ENCODE results near the gene PITPNM2. TPM values are rescaled to one million over a fixed set of nuclear protein-coding genes. Genes with fewer than 3 reads are reported as not detected.
A peak's percentile ranks its signal among the peaks of the same experiment; 100 is the strongest.

PITPNM2 gene
- total and polyA plus RNA-seq, 9 of the 15 experiments (the other 6 are each of a cell fraction or from before 2014, with no cell fraction given), result 0.03 to 10.8 (median 2.9) TPM

DNA sequence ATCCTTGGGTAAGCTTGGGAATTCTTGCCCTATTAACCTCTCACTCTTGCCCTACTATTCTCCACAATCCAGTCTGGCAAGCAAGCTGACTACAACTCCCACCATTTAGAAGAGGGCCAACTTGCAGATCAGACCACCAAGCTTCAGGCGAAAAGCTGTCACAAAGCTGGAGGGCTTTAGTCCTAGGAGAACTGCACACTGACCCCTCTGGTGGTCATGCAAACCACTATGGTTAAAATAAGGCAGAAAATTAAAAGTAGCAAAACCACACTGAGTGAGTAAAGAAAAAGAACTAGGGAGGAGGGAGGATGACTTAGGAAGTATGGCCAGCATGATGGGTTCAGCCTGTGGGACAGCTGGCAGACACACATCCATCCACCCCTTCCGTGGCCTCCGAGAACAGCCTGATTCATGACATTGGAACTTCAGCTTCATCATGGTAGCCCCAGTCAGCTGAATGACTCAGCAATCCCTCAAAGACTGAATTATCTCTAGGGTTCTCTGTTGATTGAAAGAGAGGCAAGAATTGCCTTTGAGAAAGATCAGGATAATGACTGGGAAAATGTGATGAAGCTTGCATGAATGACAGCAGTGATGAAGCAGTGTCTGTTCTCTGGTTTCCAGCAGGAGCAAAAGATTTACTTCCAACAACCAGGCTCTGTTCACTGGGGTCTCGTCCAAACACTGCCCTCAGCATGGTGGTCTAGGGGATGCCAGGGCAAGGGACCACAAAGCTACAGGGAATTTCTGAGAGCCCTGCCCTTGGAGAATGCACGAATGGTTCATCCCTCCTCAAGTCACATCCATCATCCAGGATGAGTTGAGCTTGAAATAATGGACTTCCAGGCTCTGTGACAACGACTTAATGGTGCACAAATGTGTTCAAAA, 24.4 kb downstream of the PITPNM2 start (continued):
- TF ChIP-seq ZNF12 (CRISPR knock-in tag; IDR thresholded peaks at IDR 0.05) (no peak), NELFE (IDR thresholded peaks at IDR 0.05; ENCODE audit: insufficient read depth, insufficient read length) (no peak), CREBBP (IDR thresholded peaks at IDR 0.05; ENCODE audit: low read depth, low read length) (no peak), MCM5 (IDR thresholded peaks at IDR 0.05; ENCODE audit: low read depth) (no peak), KDM5B (IDR thresholded peaks at IDR 0.05; ENCODE audit: insufficient replicate concordance, low read depth, low read length) (no peak), RBM17 (IDR thresholded peaks at IDR 0.05; ENCODE audit: borderline replicate concordance, low read depth, low read length) (no peak), ZNF583 (CRISPR knock-in tag; IDR thresholded peaks at IDR 0.05) (no peak), CCNT2 (IDR thresholded peaks at IDR 0.05; ENCODE audit: borderline replicate concordance, extremely low read depth, insufficient read length, low read depth, low read length) (peak; percentile 39), POU5F1 (IDR thresholded peaks at IDR 0.05; ENCODE audit: borderline replicate concordance, low read depth, low read length, partially characterized antibody) (no peak), NR4A1 (CRISPR knock-in tag; IDR thresholded peaks at IDR 0.05) (no peak), NR4A1 (tag; IDR thresholded peaks at IDR 0.05) (no peak)
- TF ChIP-seq, protein P1, sequence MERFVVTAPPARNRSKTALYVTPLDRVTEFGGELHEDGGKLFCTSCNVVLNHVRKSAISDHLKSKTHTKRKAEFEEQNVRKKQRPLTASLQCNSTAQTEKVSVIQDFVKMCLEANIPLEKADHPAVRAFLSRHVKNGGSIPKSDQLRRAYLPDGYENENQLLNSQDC (CRISPR knock-in tag; IDR thresholded peaks at IDR 0.05), result no peak
- TF ChIP-seq, protein P2, sequence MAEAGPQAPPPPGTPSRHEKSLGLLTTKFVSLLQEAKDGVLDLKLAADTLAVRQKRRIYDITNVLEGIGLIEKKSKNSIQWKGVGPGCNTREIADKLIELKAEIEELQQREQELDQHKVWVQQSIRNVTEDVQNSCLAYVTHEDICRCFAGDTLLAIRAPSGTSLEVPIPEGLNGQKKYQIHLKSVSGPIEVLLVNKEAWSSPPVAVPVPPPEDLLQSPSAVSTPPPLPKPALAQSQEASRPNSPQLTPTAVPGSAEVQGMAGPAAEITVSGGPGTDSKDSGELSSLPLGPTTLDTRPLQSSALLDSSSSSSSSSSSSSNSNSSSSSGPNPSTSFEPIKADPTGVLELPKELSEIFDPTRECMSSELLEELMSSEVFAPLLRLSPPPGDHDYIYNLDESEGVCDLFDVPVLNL (CRISPR knock-in tag; IDR thresholded peaks at IDR 0.05; ENCODE audit: low read depth), result no peak
- TF ChIP-seq, protein P3, sequence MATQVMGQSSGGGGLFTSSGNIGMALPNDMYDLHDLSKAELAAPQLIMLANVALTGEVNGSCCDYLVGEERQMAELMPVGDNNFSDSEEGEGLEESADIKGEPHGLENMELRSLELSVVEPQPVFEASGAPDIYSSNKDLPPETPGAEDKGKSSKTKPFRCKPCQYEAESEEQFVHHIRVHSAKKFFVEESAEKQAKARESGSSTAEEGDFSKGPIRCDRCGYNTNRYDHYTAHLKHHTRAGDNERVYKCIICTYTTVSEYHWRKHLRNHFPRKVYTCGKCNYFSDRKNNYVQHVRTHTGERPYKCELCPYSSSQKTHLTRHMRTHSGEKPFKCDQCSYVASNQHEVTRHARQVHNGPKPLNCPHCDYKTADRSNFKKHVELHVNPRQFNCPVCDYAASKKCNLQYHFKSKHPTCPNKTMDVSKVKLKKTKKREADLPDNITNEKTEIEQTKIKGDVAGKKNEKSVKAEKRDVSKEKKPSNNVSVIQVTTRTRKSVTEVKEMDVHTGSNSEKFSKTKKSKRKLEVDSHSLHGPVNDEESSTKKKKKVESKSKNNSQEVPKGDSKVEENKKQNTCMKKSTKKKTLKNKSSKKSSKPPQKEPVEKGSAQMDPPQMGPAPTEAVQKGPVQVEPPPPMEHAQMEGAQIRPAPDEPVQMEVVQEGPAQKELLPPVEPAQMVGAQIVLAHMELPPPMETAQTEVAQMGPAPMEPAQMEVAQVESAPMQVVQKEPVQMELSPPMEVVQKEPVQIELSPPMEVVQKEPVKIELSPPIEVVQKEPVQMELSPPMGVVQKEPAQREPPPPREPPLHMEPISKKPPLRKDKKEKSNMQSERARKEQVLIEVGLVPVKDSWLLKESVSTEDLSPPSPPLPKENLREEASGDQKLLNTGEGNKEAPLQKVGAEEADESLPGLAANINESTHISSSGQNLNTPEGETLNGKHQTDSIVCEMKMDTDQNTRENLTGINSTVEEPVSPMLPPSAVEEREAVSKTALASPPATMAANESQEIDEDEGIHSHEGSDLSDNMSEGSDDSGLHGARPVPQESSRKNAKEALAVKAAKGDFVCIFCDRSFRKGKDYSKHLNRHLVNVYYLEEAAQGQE (IDR thresholded peaks at IDR 0.05; ENCODE audit: borderline replicate concordance), result peak; percentile 21; the same call in 1 of the 2 replicates
- TF ChIP-seq, protein P3 (CRISPR knock-in tag; IDR thresholded peaks at IDR 0.05; ENCODE audit: low read depth), result no peak
- TF ChIP-seq, protein P4, sequence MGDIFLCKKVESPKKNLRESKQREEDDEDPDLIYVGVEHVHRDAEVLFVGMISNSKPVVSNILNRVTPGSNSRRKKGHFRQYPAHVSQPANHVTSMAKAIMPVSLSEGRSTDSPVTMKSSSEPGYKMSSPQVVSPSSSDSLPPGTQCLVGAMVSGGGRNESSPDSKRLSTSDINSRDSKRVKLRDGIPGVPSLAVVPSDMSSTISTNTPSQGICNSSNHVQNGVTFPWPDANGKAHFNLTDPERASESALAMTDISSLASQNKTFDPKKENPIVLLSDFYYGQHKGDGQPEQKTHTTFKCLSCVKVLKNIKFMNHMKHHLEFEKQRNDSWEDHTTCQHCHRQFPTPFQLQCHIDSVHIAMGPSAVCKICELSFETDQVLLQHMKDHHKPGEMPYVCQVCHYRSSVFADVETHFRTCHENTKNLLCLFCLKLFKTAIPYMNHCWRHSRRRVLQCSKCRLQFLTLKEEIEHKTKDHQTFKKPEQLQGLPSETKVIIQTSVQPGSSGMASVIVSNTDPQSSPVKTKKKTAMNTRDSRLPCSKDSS (IDR thresholded peaks at IDR 0.05; ENCODE audit: low read depth, partially characterized antibody), result no peak

All from K562 (cell line).